BLaER1 treated with 17β-estradiol and CSF1 and Interleukin-3, amounts not matched to agents 10 nM and 100 nM (cell line): ENCODE data around the gene ARHGAP26.

Source experiments
- H3K27ac ChIP-seq, 11 experiments: shearing (Covaris generic); formaldehyde crosslinking; 2 replicates each; pipeline ENCODE4 v1.8.1; 2022
- H3K27me3 ChIP-seq, 11 experiments: shearing (Covaris generic); formaldehyde crosslinking; 2 replicates each; pipeline ENCODE4 v1.8.1; 2022
- H3K36me3 ChIP-seq, 11 experiments: shearing (Covaris generic); formaldehyde crosslinking; 2 replicates each; pipeline ENCODE4 v1.8.1; 2022
- H3K4me1 ChIP-seq, 10 experiments: shearing (Covaris generic); formaldehyde crosslinking; 2 replicates each; pipeline ENCODE4 v1.8.1; 2022
- H3K4me2 ChIP-seq, 11 experiments: shearing (Covaris generic); formaldehyde crosslinking; 2 replicates each; pipeline ENCODE4 v1.8.1; 2022
- H3K4me3 ChIP-seq, 10 experiments: shearing (Covaris generic); formaldehyde crosslinking; 2 replicates each; pipeline ENCODE4 v1.8.1; 2022
- H3K9ac ChIP-seq, 11 experiments: shearing (Covaris generic); formaldehyde crosslinking; 2 replicates each; pipeline ENCODE4 v1.8.1; 2022
- H3K9me3 ChIP-seq, 11 experiments: shearing (Covaris generic); formaldehyde crosslinking; replicated peaks in 1 of 11; 2 replicates each; pipeline ENCODE4 v1.8.1; 2022
- H4K20me1 ChIP-seq, 11 experiments: shearing (Covaris generic); formaldehyde crosslinking; 2 replicates each; pipeline ENCODE4 v1.8.1; 2022
- Cebpa-rat ChIP-seq, 11 experiments: shearing (Covaris generic); IDR thresholded peaks; 2 replicates each; pipeline ENCODE4 v1.8.1; 2022

ARHGAP26 gene

DNA sequence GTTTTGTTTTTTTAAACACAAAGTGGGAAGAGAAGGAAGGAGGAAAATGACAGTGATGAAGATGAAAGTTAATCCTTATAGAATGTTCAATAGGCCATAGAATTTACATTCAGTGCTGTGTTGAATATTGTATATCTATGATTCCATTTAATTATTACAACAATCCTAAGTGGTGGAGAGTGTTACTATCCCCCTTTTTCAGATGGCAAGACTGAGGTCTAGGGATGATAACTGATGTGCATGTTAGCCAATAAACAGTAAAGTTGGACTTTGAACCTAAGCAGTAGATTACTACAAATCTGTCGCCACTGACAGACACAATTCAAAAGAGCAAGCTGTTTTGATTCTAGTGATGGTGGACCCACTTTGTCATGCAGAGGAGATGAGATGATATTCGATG is 237.9 kb downstream of the ARHGAP26 start:
- H3K9ac ChIP-seq = peak overlapping the region in 2 of 11 experiments; percentile 47 to 64; a peak in 3 of 22 replicates
- no peak overlapping the region for H3K4me3 ChIP-seq
- peaks cover 0 to 28% (median 0%) of the 10 kb centered on the region in 11 experiments; a peak in 8 of 22 replicates for H3K9me3 ChIP-seq
- TF ChIP-seq Cebpa-rat (IDR thresholded peaks at IDR 0.05) = no peak
- H3K27ac ChIP-seq = peak overlapping the region in 9 of 11 experiments; percentile 2 to 99 (median 27); a peak in 11 of 22 replicates
- H3K4me1 ChIP-seq = peaks cover 34 to 97% (median 70%) of the 10 kb centered on the region in 10 experiments
- no peaks in the 10 kb centered on the region for H4K20me1 ChIP-seq
- H3K36me3 ChIP-seq = peaks cover 0 to 45% (median 0%) of the 10 kb centered on the region in 11 experiments; a peak in 11 of 22 replicates
- H3K27me3 ChIP-seq = no peaks in the 10 kb centered on the region
- peak overlapping the region in 7 of 11 experiments; percentile 9 to 87 (median 74); a peak in 13 of 22 replicates for H3K4me2 ChIP-seq

DNA sequence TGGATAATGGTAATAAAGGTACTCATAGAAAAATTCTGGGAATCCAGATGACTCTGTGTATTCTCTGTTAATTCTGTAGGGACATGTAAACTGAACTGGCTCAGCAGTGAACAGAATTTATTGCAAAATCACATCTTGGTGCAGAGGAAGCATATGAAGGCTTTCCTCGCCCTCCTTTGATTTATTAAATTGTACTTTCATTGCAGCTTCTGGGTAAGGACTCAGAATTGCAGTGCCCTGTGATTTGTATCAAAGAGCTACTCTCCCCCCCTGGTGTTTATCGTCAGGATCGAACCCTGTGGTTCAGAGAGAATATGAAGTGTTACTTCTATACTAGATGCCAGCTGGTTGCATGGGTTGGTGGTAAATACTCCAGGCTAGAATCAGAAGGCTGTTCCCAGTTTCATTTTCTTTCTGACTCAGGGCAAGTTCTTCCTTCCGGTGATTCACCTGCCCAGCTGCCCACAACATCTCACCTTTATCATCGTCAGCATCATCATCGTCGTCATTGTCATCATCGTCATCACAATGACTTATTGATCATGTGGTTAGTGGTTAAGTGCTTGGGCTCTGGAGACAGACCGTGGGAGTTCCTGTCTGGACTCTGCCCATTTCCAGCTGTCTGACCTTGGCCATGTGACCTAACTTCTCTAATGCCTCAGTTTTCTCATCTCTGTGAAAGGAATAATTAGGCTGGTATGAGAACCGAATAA is 238.8 kb downstream of the ARHGAP26 start:
- Histone ChIP-seq H3K4me3 (no peak overlapping the region; a peak in 1 of 20 replicates), H3K27me3 (no peaks in the 10 kb centered on the region), H3K4me2 (peak overlapping the region in 9 of 11 experiments; percentile 6 to 87 (median 40); a peak in 15 of 22 replicates), H3K27ac (peak overlapping the region in 8 of 11 experiments; percentile 18 to 99 (median 42); a peak in 15 of 22 replicates), H3K36me3 (peaks cover 0 to 52% (median 5%) of the 10 kb centered on the region in 11 experiments; a peak in 15 of 22 replicates), H4K20me1 (no peaks in the 10 kb centered on the region), H3K4me1 (peaks cover 24 to 88% (median 60%) of the 10 kb centered on the region in 10 experiments), H3K9ac (peak overlapping the region in 4 of 11 experiments; percentile 10 to 64 (median 48); a peak in 5 of 22 replicates), H3K9me3 (peaks cover 0 to 29% (median under 1%) of the 10 kb centered on the region in 11 experiments; a peak in 11 of 22 replicates)
- TF ChIP-seq Cebpa-rat (IDR thresholded peaks at IDR 0.05) = no peak

DNA sequence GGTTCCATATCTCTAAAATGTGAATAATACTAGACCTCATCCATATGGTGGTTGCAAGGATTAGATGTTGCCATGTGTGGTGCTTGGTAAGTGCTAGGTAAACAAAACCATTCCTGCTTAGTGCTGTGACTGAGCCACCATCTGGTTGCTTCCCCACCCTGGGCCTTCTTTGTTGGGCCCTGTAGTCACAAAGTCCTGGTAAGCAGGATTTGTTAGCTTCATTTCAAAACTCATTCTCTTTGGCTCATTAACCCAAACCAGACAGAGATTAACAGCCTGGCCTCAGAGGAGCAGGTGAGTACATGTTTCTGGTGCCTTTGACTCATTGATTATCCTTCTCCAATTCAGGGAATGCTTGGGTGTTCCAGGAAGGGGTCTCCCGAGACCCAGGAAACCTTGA is 240.2 kb downstream of the ARHGAP26 start:
- H3K4me1 ChIP-seq = peaks cover 10 to 74% (median 46%) of the 10 kb centered on the region in 10 experiments; a peak in 19 of 20 replicates
- H4K20me1 ChIP-seq = no peaks in the 10 kb centered on the region
- H3K27me3 ChIP-seq = no peaks in the 10 kb centered on the region
- H3K4me3 ChIP-seq = no peak overlapping the region
- peak overlapping the region in 1 of 11 experiments; percentile 64; a peak in 1 of 22 replicates for H3K9ac ChIP-seq
- no peak for TF ChIP-seq Cebpa-rat (IDR thresholded peaks at IDR 0.05)
- H3K36me3 ChIP-seq = peaks cover 3 to 62% (median 18%) of the 10 kb centered on the region in 11 experiments; a peak in 15 of 22 replicates
- H3K4me2 ChIP-seq = peak overlapping the region in 4 of 11 experiments; percentile 45 to 87 (median 80); a peak in 8 of 22 replicates
- H3K27ac ChIP-seq = peak overlapping the region in 6 of 11 experiments; percentile 3 to 99 (median 64); a peak in 9 of 22 replicates
- peaks cover 0 to 29% (median 3%) of the 10 kb centered on the region in 11 experiments; a peak in 10 of 22 replicates for H3K9me3 ChIP-seq

DNA sequence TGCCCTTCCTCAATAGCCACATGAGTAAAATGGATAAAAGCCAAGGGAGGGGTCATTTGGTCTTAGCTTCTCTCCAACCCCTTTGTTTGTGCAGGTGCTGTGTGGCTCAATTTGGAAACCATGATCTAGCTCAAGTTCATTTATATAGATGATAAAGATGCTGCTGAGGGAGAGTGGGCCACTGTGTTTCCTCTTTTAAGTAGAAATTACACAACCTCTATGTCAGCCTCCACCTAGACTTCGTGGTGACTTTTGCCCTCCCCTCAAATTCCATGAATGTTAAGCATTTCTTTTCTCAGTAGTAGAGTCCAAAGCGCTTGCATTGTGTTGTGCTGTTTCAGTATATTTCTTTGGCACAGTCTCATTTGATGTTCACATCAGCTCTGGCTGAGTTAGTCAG is 241.4 kb downstream of the ARHGAP26 start:
- H3K9me3 ChIP-seq = peaks cover 0 to 34% (median 0%) of the 10 kb centered on the region in 11 experiments; a peak in 9 of 22 replicates
- H3K4me3 ChIP-seq = no peak overlapping the region
- peaks cover under 1 to 61% (median 34%) of the 10 kb centered on the region in 10 experiments; a peak in 17 of 20 replicates for H3K4me1 ChIP-seq
- no peaks in the 10 kb centered on the region for H3K27me3 ChIP-seq
- peak overlapping the region in 7 of 11 experiments; percentile 22 to 87 (median 52); a peak in 12 of 22 replicates for H3K4me2 ChIP-seq
- H3K36me3 ChIP-seq = peaks cover 3 to 63% (median 31%) of the 10 kb centered on the region in 11 experiments; a peak in 14 of 22 replicates
- no peak overlapping the region for H3K9ac ChIP-seq
- H3K27ac ChIP-seq = peak overlapping the region in 4 of 11 experiments; percentile 3 to 32 (median 26); a peak in 4 of 22 replicates
- no peak for TF ChIP-seq Cebpa-rat (IDR thresholded peaks at IDR 0.05)
- H4K20me1 ChIP-seq = no peaks in the 10 kb centered on the region

DNA sequence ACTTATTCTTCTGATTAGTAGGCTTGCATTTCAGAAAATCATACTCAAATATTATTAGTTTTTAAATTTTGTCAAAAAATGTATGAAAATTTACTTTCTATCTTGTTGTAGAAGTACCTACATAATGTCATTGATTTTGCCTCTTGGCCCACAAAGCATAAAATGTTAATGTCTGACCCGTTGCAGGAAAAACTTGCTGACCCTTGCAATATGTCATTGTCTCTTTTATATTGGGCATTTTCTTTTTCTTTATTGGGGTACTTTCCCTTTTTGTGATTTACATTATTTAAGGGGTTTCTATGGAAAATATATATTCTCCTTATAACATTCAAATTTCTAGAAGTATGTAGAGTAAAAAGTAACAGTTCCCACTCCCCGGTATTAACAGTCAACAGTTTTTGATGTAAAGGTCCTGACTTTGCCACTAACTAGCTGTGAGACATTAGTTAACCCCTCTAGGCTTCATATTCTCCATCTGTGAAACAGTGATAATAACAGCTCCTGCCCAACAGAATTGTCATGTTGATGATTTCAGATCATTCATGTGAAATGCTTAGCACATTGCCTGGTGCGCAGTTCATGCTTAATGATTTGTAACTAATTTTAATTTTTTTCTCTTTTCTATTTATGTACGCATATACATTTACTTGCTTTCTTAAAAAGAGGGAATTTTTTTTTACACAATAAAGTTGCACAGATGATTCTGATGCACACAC is 243.2 kb downstream of the ARHGAP26 start:
- Histone ChIP-seq H3K27ac (no peak overlapping the region), H3K9me3 (peaks cover 0 to 48% (median 14%) of the 10 kb centered on the region in 11 experiments; a peak in 16 of 22 replicates), H3K27me3 (no peaks in the 10 kb centered on the region), H3K4me1 (peaks cover 0 to 44% (median 20%) of the 10 kb centered on the region in 10 experiments; a peak in 15 of 20 replicates), H3K4me2 (no peak overlapping the region), H3K4me3 (no peak overlapping the region), H3K36me3 (peaks cover 3 to 80% (median 39%) of the 10 kb centered on the region in 11 experiments; a peak in 16 of 22 replicates), H3K9ac (no peak overlapping the region), H4K20me1 (no peaks in the 10 kb centered on the region)
- TF ChIP-seq Cebpa-rat (IDR thresholded peaks at IDR 0.05) = no peak

DNA sequence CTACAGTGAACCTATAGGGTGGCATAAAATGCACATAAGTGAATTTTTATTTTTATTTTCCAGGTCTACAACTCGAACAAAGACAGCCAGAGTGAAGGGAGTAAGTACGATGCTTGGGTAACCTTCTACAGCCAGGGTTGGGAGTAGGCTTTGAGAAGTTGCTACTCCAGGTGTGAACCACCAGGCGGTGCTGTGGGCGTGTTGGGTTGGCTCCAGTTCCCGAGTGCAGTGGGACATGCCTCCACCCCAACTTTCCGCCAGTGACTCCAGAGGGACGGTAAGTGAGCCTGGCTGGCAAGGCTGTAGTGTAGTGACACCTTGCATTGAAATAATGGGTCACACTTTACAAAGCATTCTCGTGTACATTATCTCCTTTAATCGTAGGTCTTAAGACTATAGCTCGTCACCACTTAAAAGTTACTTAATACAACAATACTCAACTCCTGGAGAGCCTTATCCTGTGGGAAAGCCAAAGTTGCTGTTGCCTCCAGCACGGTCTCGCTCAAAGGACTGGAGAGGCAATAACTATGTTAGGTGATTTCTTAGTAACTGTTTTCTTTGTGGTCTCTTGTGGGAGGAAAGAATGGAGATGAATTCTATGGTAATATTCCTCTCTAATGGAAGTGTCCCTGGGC is 244.0 kb downstream of the ARHGAP26 start:
- Histone ChIP-seq H3K27ac (no peak overlapping the region), H3K36me3 (peaks cover 3 to 88% (median 39%) of the 10 kb centered on the region in 11 experiments; a peak in 16 of 22 replicates), H3K4me2 (no peak overlapping the region), H3K9me3 (peaks cover 0 to 48% (median 15%) of the 10 kb centered on the region in 11 experiments; a peak in 16 of 22 replicates), H4K20me1 (no peaks in the 10 kb centered on the region), H3K4me1 (peaks cover 0 to 43% (median 12%) of the 10 kb centered on the region in 10 experiments; a peak in 15 of 20 replicates), H3K9ac (no peak overlapping the region), H3K27me3 (no peaks in the 10 kb centered on the region), H3K4me3 (no peak overlapping the region)
- no peak for TF ChIP-seq Cebpa-rat (IDR thresholded peaks at IDR 0.05)

DNA sequence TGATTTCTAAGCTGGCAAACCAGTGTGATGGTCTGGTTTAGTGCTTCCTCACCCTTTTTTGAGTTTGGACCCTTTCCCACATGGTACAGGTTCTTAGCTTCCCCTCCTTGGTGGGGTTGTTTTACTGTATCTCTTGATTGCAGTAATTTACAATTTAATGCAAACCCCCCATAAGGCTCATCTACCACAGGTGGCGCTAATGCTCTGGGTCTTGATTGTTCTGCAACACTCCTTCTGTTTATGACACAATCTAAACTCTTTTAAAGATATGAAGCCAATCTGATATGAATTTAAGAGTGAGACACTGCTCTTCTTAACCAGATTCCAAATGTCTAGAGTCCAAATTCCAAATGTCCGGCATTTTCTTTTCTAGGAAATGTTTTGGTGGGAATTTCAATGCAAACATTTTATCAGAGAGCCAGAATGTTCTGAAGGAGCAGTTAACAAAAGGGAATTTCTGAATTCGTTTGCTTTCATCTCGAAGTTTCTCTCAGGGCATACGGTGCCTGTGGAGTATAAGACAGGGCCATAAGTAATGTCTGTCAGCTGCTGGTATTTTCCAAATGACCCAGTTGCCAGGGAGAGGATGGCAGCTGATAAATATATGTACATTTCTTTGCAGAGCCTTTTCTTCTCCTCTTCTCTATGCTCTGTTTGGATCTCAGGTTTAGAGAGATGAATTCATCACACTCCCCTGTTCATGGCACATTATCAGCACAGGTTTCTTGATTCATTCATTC is 246.8 kb downstream of the ARHGAP26 start:
- Histone ChIP-seq H3K9ac (no peak overlapping the region), H3K4me2 (no peak overlapping the region), H3K27me3 (no peaks in the 10 kb centered on the region), H3K9me3 (peaks cover 0 to 41% (median 15%) of the 10 kb centered on the region in 11 experiments; a peak in 16 of 22 replicates), H3K4me3 (no peak overlapping the region), H3K36me3 (peaks cover 3 to 93% (median 39%) of the 10 kb centered on the region in 11 experiments; a peak in 16 of 22 replicates), H4K20me1 (no peaks in the 10 kb centered on the region), H3K4me1 (peaks cover 0 to 26% (median under 1%) of the 10 kb centered on the region in 10 experiments; a peak in 7 of 20 replicates), H3K27ac (no peak overlapping the region)
- no peak for TF ChIP-seq Cebpa-rat (IDR thresholded peaks at IDR 0.05)
